Measurements from ENCODE around the gene CRB3. TPM values are rescaled to one million over a fixed set of nuclear protein-coding genes. Genes with fewer than 3 reads are reported as not detected.

CRB3 gene
- polyA plus RNA-seq, 2 of the 4 experiments (the other 2 are of a cell fraction), result 1.9 to 5.7 TPM

- FAIRE-seq (no peak), ATAC-seq (peak; percentile 95 to 96), DNase-seq (ENCODE audit: low read depth in 1 of 2, low spot score in 1 of 2) (peak; percentile 97 to 100)
- peak overlapping the region; percentile 68 to 87 for H3K27ac ChIP-seq
- peak overlapping the region; percentile 51 for H3K4me2 ChIP-seq
- CTCF ChIA-PET, result interaction anchor here (1.0 to 1.4 kb wide), 2 partner anchors 9 to 207 kb away, joined by 3 to 4 read pairs; no protein-coding TSS in a partner anchor
- peaks cover 15% of the 10 kb centered on the region; the same call in 2 of the 3 replicates for H3K4me1 ChIP-seq
- peak overlapping the region; percentile 15; the same call in 2 of the 3 replicates for H3K4me3 ChIP-seq
- POLR2A ChIA-PET, result interaction anchor here (0.7 to 1.2 kb wide), 5 partner anchors 11 to 64 kb away, joined by 3 to 6 read pairs (median 4); partner anchors contain the start of genes ALKBH7, CLPP and GTF2F1
- H3K9me3 ChIP-seq, result no peaks in the 10 kb centered on the region
- WGBS (ENCODE audit: missing lambda C conversion rate), result 4% methylated on average over 34 of the region's 43 CpGs
- TF ChIP-seq TP53 (CRISPR knock-in tag; IDR thresholded peaks at IDR 0.05) (peak; percentile 86), TFCP2L1 (CRISPR knock-in tag; IDR thresholded peaks at IDR 0.05) (peak; percentile 73; the same call in 1 of the 2 replicates), EP300 (IDR thresholded peaks at IDR 0.05) (no peak), ZNF302 (CRISPR knock-in tag; IDR thresholded peaks at IDR 0.05) (0 out of 2 replicates have a peak, but pooled peaks have one; percentile 33), HOXB13 (CRISPR knock-in tag; IDR thresholded peaks at IDR 0.05; ENCODE audit: low read depth) (peak; percentile 90), E2F6 (IDR thresholded peaks at IDR 0.05; ENCODE audit: borderline replicate concordance, low read depth) (peak; percentile 98), JUN (IDR thresholded peaks at IDR 0.05) (no peak), MAFK (IDR thresholded peaks at IDR 0.05; ENCODE audit: partially characterized antibody) (no peak), HEYL (CRISPR knock-in tag; IDR thresholded peaks at IDR 0.05) (0 out of 2 replicates have a peak, but pooled peaks have one; percentile 60), HOXB5 (CRISPR knock-in tag; IDR thresholded peaks at IDR 0.05) (peak; percentile 93), SREBF2 (IDR thresholded peaks at IDR 0.05) (no peak), RARB (CRISPR knock-in tag; IDR thresholded peaks at IDR 0.05) (no peak), PBX3 (IDR thresholded peaks at IDR 0.05) (peak; percentile 97), PHF8 (IDR thresholded peaks at IDR 0.05; ENCODE audit: borderline replicate concordance, low read depth) (no peak), NPAS2 (CRISPR knock-in tag; IDR thresholded peaks at IDR 0.05; ENCODE audit: borderline replicate concordance) (peak; percentile 39; the same call in 1 of the 2 replicates), REST (IDR thresholded peaks at IDR 0.05) (peak; percentile 58; the same call in 1 of the 2 replicates), KDM1A (IDR thresholded peaks at IDR 0.05; ENCODE audit: low read depth) (no peak), HMGXB4 (CRISPR knock-in tag; IDR thresholded peaks at IDR 0.05; ENCODE audit: borderline replicate concordance) (peak; percentile 74; the same call in 1 of the 2 replicates), NFE2L2 (conservative IDR thresholded peaks at IDR 0.05; ENCODE audit: low read length) (no peak), BCL3 (IDR thresholded peaks at IDR 0.05) (no peak), RFX5 (IDR thresholded peaks at IDR 0.05) (0 out of 2 replicates have a peak, but pooled peaks have one; percentile 9), MAX (IDR thresholded peaks at IDR 0.05) (peak; percentile 98), POLR2A (IDR thresholded peaks at IDR 0.05; ENCODE audit: low read length) (peak; percentile 17; the same call in 1 of the 2 replicates), KDM5A (IDR thresholded peaks at IDR 0.05) (no peak), BHLHE40 (IDR thresholded peaks at IDR 0.05; ENCODE audit: low read depth, low read length) (peak; percentile 42), ATOH8 (CRISPR knock-in tag; IDR thresholded peaks at IDR 0.05; ENCODE audit: low read depth) (peak; percentile 95; the same call in 1 of the 2 replicates), USF2 (IDR thresholded peaks at IDR 0.05) (peak; percentile 93), ZSCAN20 (CRISPR knock-in tag; IDR thresholded peaks at IDR 0.05) (peak; percentile 87)
Observed at GRCh38 chr19:6424939-6425731, 38.9 kb upstream of the CRB3 start.

All from A549 (cell line).